ENCODE results near the gene ADGRL3. TPM values are rescaled to one million over a fixed set of nuclear protein-coding genes. Genes with fewer than 3 reads are reported as not detected.

Gene ADGRL3
- total RNA-seq, 4 donors from 2014 or later: 2.2 to 10.0 (median 4.6) TPM

DNA sequence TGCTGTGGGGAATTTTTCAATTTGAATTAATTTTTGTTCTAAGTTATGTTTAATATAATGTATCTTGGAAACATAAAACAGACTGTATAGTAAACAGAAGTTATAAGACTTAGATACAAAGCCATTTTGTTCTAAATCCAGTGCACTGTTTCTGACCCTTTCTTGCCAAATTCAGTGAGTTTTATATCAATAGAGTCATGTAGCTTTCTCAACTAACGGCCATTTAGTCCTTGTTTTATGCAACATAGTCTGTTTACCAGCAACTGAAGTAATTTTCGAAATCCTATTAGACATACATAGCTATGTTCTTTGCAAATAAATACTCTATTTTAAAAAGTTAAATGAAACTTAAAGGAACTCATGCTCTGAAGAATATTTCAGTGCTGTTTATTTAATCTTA lies 242.8 kb downstream of the ADGRL3 start:
- intact Hi-C loops (cut with DNase I; ENCODE audit: low total_unique reads) (no loop called here), in situ Hi-C loops (cut with MboI; ENCODE audit: low pct_ligation_motif_present in 1 of 4, low pct_unique_long_range_greater_than_20kb in 1 of 4, low sequenced_read_pairs in 3 of 4) (no loop called here)
- WGBS, 2 donors (ENCODE audit: low coverage in 1 of 2): 59 to 93% methylated on average over 2 of the region's 2 CpGs

GRCh38 chr4:61443813-61444510 lies 243.8 kb downstream of the ADGRL3 start:
- in situ Hi-C loops (cut with MboI; ENCODE audit: low pct_ligation_motif_present in 1 of 4, low pct_unique_long_range_greater_than_20kb in 1 of 4, low sequenced_read_pairs in 3 of 4): no loop called here
- Histone ChIP-seq H3K27ac (no peak overlapping the region), H3K9me3 (no peaks in the 10 kb centered on the region), H3K27me3 (no peaks in the 10 kb centered on the region), H3K4me1 (no peaks in the 10 kb centered on the region), H3K36me3 (no peaks in the 10 kb centered on the region), H3K4me3 (no peak overlapping the region)
- DNase-seq: no peak
- intact Hi-C loops (cut with DNase I; ENCODE audit: low total_unique reads): no loop called here
- WGBS, 2 donors (ENCODE audit: low coverage in 1 of 2): 67 to 77% methylated on average over 2 of the region's 2 CpGs
- TF ChIP-seq POLR2A (IDR thresholded peaks at IDR 0.05): no peak
- no peak for TF ChIP-seq POLR2AphosphoS5 (IDR thresholded peaks at IDR 0.05)
- TF ChIP-seq EP300 (IDR thresholded peaks at IDR 0.05; ENCODE audit: low read depth): no peak
- TF ChIP-seq, protein P1, sequence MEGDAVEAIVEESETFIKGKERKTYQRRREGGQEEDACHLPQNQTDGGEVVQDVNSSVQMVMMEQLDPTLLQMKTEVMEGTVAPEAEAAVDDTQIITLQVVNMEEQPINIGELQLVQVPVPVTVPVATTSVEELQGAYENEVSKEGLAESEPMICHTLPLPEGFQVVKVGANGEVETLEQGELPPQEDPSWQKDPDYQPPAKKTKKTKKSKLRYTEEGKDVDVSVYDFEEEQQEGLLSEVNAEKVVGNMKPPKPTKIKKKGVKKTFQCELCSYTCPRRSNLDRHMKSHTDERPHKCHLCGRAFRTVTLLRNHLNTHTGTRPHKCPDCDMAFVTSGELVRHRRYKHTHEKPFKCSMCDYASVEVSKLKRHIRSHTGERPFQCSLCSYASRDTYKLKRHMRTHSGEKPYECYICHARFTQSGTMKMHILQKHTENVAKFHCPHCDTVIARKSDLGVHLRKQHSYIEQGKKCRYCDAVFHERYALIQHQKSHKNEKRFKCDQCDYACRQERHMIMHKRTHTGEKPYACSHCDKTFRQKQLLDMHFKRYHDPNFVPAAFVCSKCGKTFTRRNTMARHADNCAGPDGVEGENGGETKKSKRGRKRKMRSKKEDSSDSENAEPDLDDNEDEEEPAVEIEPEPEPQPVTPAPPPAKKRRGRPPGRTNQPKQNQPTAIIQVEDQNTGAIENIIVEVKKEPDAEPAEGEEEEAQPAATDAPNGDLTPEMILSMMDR (IDR thresholded peaks at IDR 0.05): no peak

More for the DNA sequence above, 242.8 kb downstream of the ADGRL3 start:
- H3K9me3 ChIP-seq: no peaks in the 10 kb centered on the region
- H3K4me1 ChIP-seq: no peaks in the 10 kb centered on the region
- no peak for TF ChIP-seq EP300 (IDR thresholded peaks at IDR 0.05; ENCODE audit: low read depth)
- H3K36me3 ChIP-seq: no peaks in the 10 kb centered on the region
- H3K27me3 ChIP-seq: no peaks in the 10 kb centered on the region
- H3K4me3 ChIP-seq: no peak overlapping the region
- no peak overlapping the region for H3K27ac ChIP-seq
- DNase-seq: no peak

GRCh38 chr4:61445374-61446063 lies 245.4 kb downstream of the ADGRL3 start:
- no peaks in the 10 kb centered on the region for H3K4me1 ChIP-seq
- H3K9me3 ChIP-seq: no peaks in the 10 kb centered on the region
- no peaks in the 10 kb centered on the region for H3K27me3 ChIP-seq
- intact Hi-C loops (cut with DNase I; ENCODE audit: low total_unique reads) (no loop called here), in situ Hi-C loops (cut with MboI; ENCODE audit: low pct_ligation_motif_present in 1 of 4, low pct_unique_long_range_greater_than_20kb in 1 of 4, low sequenced_read_pairs in 3 of 4) (no loop called here)
- peak overlapping the region in 1 of 4 donors; percentile 38 for H3K27ac ChIP-seq
- no peak for DNase-seq
- no peak overlapping the region for H3K4me3 ChIP-seq
- no peaks in the 10 kb centered on the region for H3K36me3 ChIP-seq
- 35 to 46% methylated on average over 1 to 2 of the region's 2 CpGs for WGBS, 2 donors (ENCODE audit: low coverage in 1 of 2)
- TF ChIP-seq POLR2AphosphoS5 (IDR thresholded peaks at IDR 0.05) (no peak), EP300 (IDR thresholded peaks at IDR 0.05; ENCODE audit: low read depth) (no peak)

- TF ChIP-seq POLR2AphosphoS5 (IDR thresholded peaks at IDR 0.05): no peak
- Histone ChIP-seq H3K9me3 (no peaks in the 10 kb centered on the region), H3K27me3 (no peaks in the 10 kb centered on the region), H3K36me3 (no peaks in the 10 kb centered on the region), H3K4me3 (no peak overlapping the region), H3K27ac (no peak overlapping the region), H3K4me1 (no peaks in the 10 kb centered on the region)
- in situ Hi-C loops (cut with MboI; ENCODE audit: low pct_ligation_motif_present in 1 of 4, low pct_unique_long_range_greater_than_20kb in 1 of 4, low sequenced_read_pairs in 3 of 4) (no loop called here), intact Hi-C loops (cut with DNase I; ENCODE audit: low total_unique reads) (no loop called here)
- no peak for DNase-seq
These were observed 246.8 kb downstream of the ADGRL3 start for GRCh38 chr4:61446941-61447340.

DNA sequence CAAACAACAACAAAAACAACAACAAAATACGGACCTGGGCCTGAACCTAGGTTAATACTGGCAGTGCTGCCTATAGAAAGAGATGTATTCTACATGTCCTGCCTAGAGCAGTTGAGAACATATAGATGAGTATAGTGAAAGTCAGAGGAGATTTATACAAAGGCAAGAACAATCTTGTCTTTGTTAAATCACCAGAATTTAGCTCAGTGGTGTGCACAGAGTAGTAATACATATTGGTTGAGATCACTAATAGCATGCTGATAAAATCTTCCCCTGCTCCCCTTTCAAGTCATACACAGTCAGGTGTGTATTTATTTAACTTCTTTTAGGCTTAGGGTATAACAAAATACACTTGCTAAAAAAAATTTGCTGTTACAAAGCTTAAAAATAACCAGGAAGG lies 247.8 kb downstream of the ADGRL3 start:
- Histone ChIP-seq H3K27me3 (no peaks in the 10 kb centered on the region), H3K9me3 (no peaks in the 10 kb centered on the region), H3K4me1 (no peaks in the 10 kb centered on the region), H3K36me3 (no peaks in the 10 kb centered on the region), H3K27ac (no peak overlapping the region), H3K4me3 (no peak overlapping the region)
- no peak for TF ChIP-seq POLR2AphosphoS5 (IDR thresholded peaks at IDR 0.05)
- TF ChIP-seq, protein P1 (IDR thresholded peaks at IDR 0.05): no peak
- TF ChIP-seq POLR2A (IDR thresholded peaks at IDR 0.05): no peak
- no peak for TF ChIP-seq EP300 (IDR thresholded peaks at IDR 0.05; ENCODE audit: low read depth)
- 85 to 92% methylated on average over 1 of the region's 1 CpG for WGBS, 2 donors (ENCODE audit: low coverage in 1 of 2)
- intact Hi-C loops (cut with DNase I; ENCODE audit: low total_unique reads) (loop anchor here (2.0 kb wide), 1 partner anchor 77 kb away; no protein-coding TSS in a partner anchor), in situ Hi-C loops (cut with MboI; ENCODE audit: low pct_ligation_motif_present in 1 of 4, low pct_unique_long_range_greater_than_20kb in 1 of 4, low sequenced_read_pairs in 3 of 4) (no loop called here)
- DNase-seq: no peak

All from transverse colon (tissue), 4 donors.